ENCODE results near the gene CHMP1A.

The CHMP1A gene

GRCh38 chr16:89624777-89625761 lies 32.4 kb downstream of the CHMP1A start:
- no peak overlapping the region for H3K9ac ChIP-seq (ENCODE audit: low read length)
- H3K27me3 ChIP-seq (ENCODE audit: control insufficient read depth, insufficient read depth, low read length) = no peaks in the 10 kb centered on the region

GRCh38 chr16:89623511-89624261 lies 33.8 kb downstream of the CHMP1A start:
- Histone ChIP-seq H3K27me3 (ENCODE audit: control insufficient read depth, insufficient read depth, low read length) (no peaks in the 10 kb centered on the region), H3K27ac (ENCODE audit: low read depth, low read length) (no peak overlapping the region), H3K4me3 (ENCODE audit: low read length) (no peak overlapping the region), H3K4me1 (ENCODE audit: control insufficient read depth, insufficient read depth, low read length) (no peaks in the 10 kb centered on the region), H3K36me3 (ENCODE audit: control insufficient read depth, insufficient read depth, low read length) (no peaks in the 10 kb centered on the region), H3K9ac (ENCODE audit: low read length) (no peak overlapping the region)

More at GRCh38 chr16:89624777-89625761, 32.4 kb downstream of the CHMP1A start:
- Histone ChIP-seq H3K4me3 (ENCODE audit: low read length) (no peak overlapping the region), H3K27ac (ENCODE audit: low read depth, low read length) (no peak overlapping the region), H3K4me1 (ENCODE audit: control insufficient read depth, insufficient read depth, low read length) (no peaks in the 10 kb centered on the region), H3K36me3 (ENCODE audit: control insufficient read depth, insufficient read depth, low read length) (no peaks in the 10 kb centered on the region)

- H3K9ac ChIP-seq (ENCODE audit: low read length) = no peak overlapping the region
- H3K4me1 ChIP-seq (ENCODE audit: control insufficient read depth, insufficient read depth, low read length) = no peaks in the 10 kb centered on the region
- no peak overlapping the region for H3K4me3 ChIP-seq (ENCODE audit: low read length)
- no peaks in the 10 kb centered on the region for H3K27me3 ChIP-seq (ENCODE audit: control insufficient read depth, insufficient read depth, low read length)
- no peak overlapping the region for H3K27ac ChIP-seq (ENCODE audit: low read depth, low read length)
- no peaks in the 10 kb centered on the region for H3K36me3 ChIP-seq (ENCODE audit: control insufficient read depth, insufficient read depth, low read length)
Measured at GRCh38 chr16:89621698-89622409, 35.7 kb downstream of the CHMP1A start.

GRCh38 chr16:89621136-89621697 lies 36.3 kb downstream of the CHMP1A start:
- Histone ChIP-seq H3K4me1 (ENCODE audit: control insufficient read depth, insufficient read depth, low read length) (no peaks in the 10 kb centered on the region), H3K27ac (ENCODE audit: low read depth, low read length) (no peak overlapping the region), H3K9ac (ENCODE audit: low read length) (no peak overlapping the region), H3K4me3 (ENCODE audit: low read length) (no peak overlapping the region), H3K27me3 (ENCODE audit: control insufficient read depth, insufficient read depth, low read length) (no peaks in the 10 kb centered on the region), H3K36me3 (ENCODE audit: control insufficient read depth, insufficient read depth, low read length) (no peaks in the 10 kb centered on the region)

- Histone ChIP-seq H3K27ac (ENCODE audit: low read depth, low read length) (no peak overlapping the region), H3K9ac (ENCODE audit: low read length) (no peak overlapping the region), H3K36me3 (ENCODE audit: control insufficient read depth, insufficient read depth, low read length) (no peaks in the 10 kb centered on the region), H3K4me3 (ENCODE audit: low read length) (no peak overlapping the region), H3K4me1 (ENCODE audit: control insufficient read depth, insufficient read depth, low read length) (no peaks in the 10 kb centered on the region), H3K27me3 (ENCODE audit: control insufficient read depth, insufficient read depth, low read length) (peaks cover under 1% of the 10 kb centered on the region)
Measured at GRCh38 chr16:89620406-89620841, 37.1 kb downstream of the CHMP1A start.

- Histone ChIP-seq H3K27me3 (ENCODE audit: control insufficient read depth, insufficient read depth, low read length) (peaks cover 6% of the 10 kb centered on the region), H3K4me1 (ENCODE audit: control insufficient read depth, insufficient read depth, low read length) (no peaks in the 10 kb centered on the region), H3K36me3 (ENCODE audit: control insufficient read depth, insufficient read depth, low read length) (no peaks in the 10 kb centered on the region), H3K4me3 (ENCODE audit: low read length) (no peak overlapping the region), H3K27ac (ENCODE audit: low read depth, low read length) (no peak overlapping the region), H3K9ac (ENCODE audit: low read length) (no peak overlapping the region)
Measured at GRCh38 chr16:89619840-89620239, 37.7 kb downstream of the CHMP1A start.

- no peak overlapping the region for H3K27ac ChIP-seq (ENCODE audit: low read depth, low read length)
- H3K36me3 ChIP-seq (ENCODE audit: control insufficient read depth, insufficient read depth, low read length) = no peaks in the 10 kb centered on the region
- H3K4me1 ChIP-seq (ENCODE audit: control insufficient read depth, insufficient read depth, low read length) = no peaks in the 10 kb centered on the region
- no peak overlapping the region for H3K4me3 ChIP-seq (ENCODE audit: low read length)
- peaks cover 9% of the 10 kb centered on the region for H3K27me3 ChIP-seq (ENCODE audit: control insufficient read depth, insufficient read depth, low read length)
- H3K9ac ChIP-seq (ENCODE audit: low read length) = no peak overlapping the region
Measured at GRCh38 chr16:89618109-89618998, 39.2 kb downstream of the CHMP1A start.

- no peaks in the 10 kb centered on the region for H3K36me3 ChIP-seq (ENCODE audit: control insufficient read depth, insufficient read depth, low read length)
- peaks cover 13% of the 10 kb centered on the region for H3K27me3 ChIP-seq (ENCODE audit: control insufficient read depth, insufficient read depth, low read length)
- no peaks in the 10 kb centered on the region for H3K4me1 ChIP-seq (ENCODE audit: control insufficient read depth, insufficient read depth, low read length)
- no peak overlapping the region for H3K27ac ChIP-seq (ENCODE audit: low read depth, low read length)
- H3K9ac ChIP-seq (ENCODE audit: low read length) = no peak overlapping the region
- no peak overlapping the region for H3K4me3 ChIP-seq (ENCODE audit: low read length)
Measured at GRCh38 chr16:89617036-89617435, 40.5 kb downstream of the CHMP1A start.

GRCh38 chr16:89616623-89617022 lies 40.9 kb downstream of the CHMP1A start:
- H3K36me3 ChIP-seq (ENCODE audit: control insufficient read depth, insufficient read depth, low read length) = no peaks in the 10 kb centered on the region
- peaks cover 13% of the 10 kb centered on the region for H3K27me3 ChIP-seq (ENCODE audit: control insufficient read depth, insufficient read depth, low read length)
- no peaks in the 10 kb centered on the region for H3K4me1 ChIP-seq (ENCODE audit: control insufficient read depth, insufficient read depth, low read length)
- no peak overlapping the region for H3K4me3 ChIP-seq (ENCODE audit: low read length)
- no peak overlapping the region for H3K9ac ChIP-seq (ENCODE audit: low read length)
- no peak overlapping the region for H3K27ac ChIP-seq (ENCODE audit: low read depth, low read length)

GRCh38 chr16:89615596-89616090 lies 41.9 kb downstream of the CHMP1A start:
- H3K27me3 ChIP-seq (ENCODE audit: control insufficient read depth, insufficient read depth, low read length) = peaks cover 13% of the 10 kb centered on the region
- no peaks in the 10 kb centered on the region for H3K4me1 ChIP-seq (ENCODE audit: control insufficient read depth, insufficient read depth, low read length)
- H3K4me3 ChIP-seq (ENCODE audit: low read length) = no peak overlapping the region
- no peak overlapping the region for H3K27ac ChIP-seq (ENCODE audit: low read depth, low read length)
- no peaks in the 10 kb centered on the region for H3K36me3 ChIP-seq (ENCODE audit: control insufficient read depth, insufficient read depth, low read length)
- H3K9ac ChIP-seq (ENCODE audit: low read length) = no peak overlapping the region

- Histone ChIP-seq H3K27ac (ENCODE audit: low read depth, low read length) (no peak overlapping the region), H3K9ac (ENCODE audit: low read length) (no peak overlapping the region), H3K27me3 (ENCODE audit: control insufficient read depth, insufficient read depth, low read length) (peaks cover 13% of the 10 kb centered on the region), H3K36me3 (ENCODE audit: control insufficient read depth, insufficient read depth, low read length) (no peaks in the 10 kb centered on the region), H3K4me3 (ENCODE audit: low read length) (no peak overlapping the region), H3K4me1 (ENCODE audit: control insufficient read depth, insufficient read depth, low read length) (no peaks in the 10 kb centered on the region)
Measured at GRCh38 chr16:89615176-89615575, 42.3 kb downstream of the CHMP1A start.

Measured in rectal smooth muscle tissue (tissue), 1 donor.